H1 (cell line): ENCODE measurements around the gene INTS15. TPM values are rescaled to one million over a fixed set of nuclear protein-coding genes. Genes with fewer than 3 reads are reported as not detected.

Source experiments
- CTBP2 ChIP-seq: IDR thresholded peaks from 2 replicates; pipeline ENCODE4 v1.7.0; 2011; ENCODE audit warnings: borderline replicate concordance, mild to moderate bottlenecking, moderate library complexity, mixed read lengths, low read length; ENCODE audit not compliant: insufficient read depth, insufficient read length
- GTF2F1 ChIP-seq: IDR thresholded peaks from 2 replicates; pipeline ENCODE4 v1.6.1; 2012; ENCODE audit warnings: low read depth, low read length, improper control_type of control experiment, borderline replicate concordance
- ZNF274 ChIP-seq: IDR thresholded peaks from 2 replicates; pipeline ENCODE4 v1.7.0; 2012; ENCODE audit warnings: low read length, borderline replicate concordance; ENCODE audit errors: extremely low read depth
- polyA plus RNA-seq, 7 experiments: library from polyadenylated mRNA; depleted of rRNA in 3 of 7; stranded (reverse) in 5 of 7; unstranded in 2 of 7; fragments of >200 nt in 5 of 7; fragments of 200-250 nt in 2 of 7; gene quantifications; 1 replicate in 5 of 7; 2 replicates in 1 of 7; 4 replicates in 1 of 7; pipeline versions ENCODE4 v1.2.1 to v1.2.3, GENCODE V29; 2011 to 2013; ENCODE audit warnings: missing spikeins in 2 of 7, mixed read lengths in 2 of 7
- total RNA-seq: library from RNA; stranded (reverse); fragmentation: NEBNext Ultra II Directional; extraction: Animal tissue kit (Norgen Biotek cat#: 25700); gene quantifications from 2 replicates; pipeline ENCODE4 v1.2.1, GENCODE V29; 2021

The INTS15 gene
- total and polyA plus RNA-seq, 2 of the 8 experiments (the other 6 are each of a cell fraction or from before 2014, with no cell fraction given), result 23.0 to 25.7 TPM

DNA sequence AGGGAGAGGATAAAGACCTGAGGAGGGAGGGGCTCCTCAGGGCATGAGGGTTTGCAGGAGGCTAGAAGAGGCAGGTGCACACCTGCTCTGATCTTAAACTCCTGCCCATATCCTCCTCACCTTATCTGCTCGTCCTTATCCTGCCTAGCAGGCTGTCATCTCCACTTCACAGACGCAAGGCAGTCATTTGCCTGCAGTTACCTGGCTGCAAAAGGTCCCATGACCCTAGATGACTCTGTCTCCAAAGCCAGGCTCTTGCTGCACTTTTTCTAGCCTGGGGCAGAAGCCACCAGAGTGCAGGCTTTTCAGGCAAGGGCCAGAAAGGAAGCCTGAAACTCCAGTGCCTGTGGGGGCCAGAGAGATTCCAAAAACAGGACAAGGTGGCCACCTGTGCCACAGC is 23.9 kb downstream of the INTS15 start (continued):
- TF ChIP-seq GTF2F1 (no peak), ZNF274 (no peak), CTBP2 (no peak)
